Stimulated activated CD4-positive, alpha-beta T cell treated with anti-CD3 and anti-CD28 coated beads, Interleukin-1b, Interleukin-23, amount 100 ng/mL, for 48 hours (primary cell): ENCODE data around the gene FBXW11.
"Not testable (repeated sequence)": the region's sequence is repeated elsewhere in the genome, so short reads cannot be mapped to it uniquely, and the experiment has no call there.

Experiments
- DNase-seq: peaks from one replicate; pipeline ENCODE4 v3.0.0-alpha.2; 2020

The FBXW11 gene

DNA sequence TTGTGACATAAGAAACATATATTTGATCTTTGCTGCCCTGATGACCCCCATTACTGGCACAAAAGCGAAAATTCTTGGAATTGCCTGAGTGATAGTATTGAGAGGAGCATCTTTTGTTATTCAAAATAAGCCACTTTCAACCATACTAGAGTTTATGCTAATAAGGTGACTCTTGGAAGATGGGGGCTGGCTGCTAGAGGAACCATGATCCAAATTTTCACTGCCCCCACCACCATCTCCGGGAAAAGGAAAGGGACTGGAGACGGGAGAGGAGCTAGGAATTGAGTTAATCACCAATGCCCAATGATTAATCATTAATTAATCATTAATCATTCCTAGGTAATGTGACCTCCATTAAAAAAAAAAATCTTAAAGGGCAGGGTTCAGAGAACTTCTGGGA, 25.6 kb downstream of the FBXW11 start:
- no peak for DNase-seq

DNA sequence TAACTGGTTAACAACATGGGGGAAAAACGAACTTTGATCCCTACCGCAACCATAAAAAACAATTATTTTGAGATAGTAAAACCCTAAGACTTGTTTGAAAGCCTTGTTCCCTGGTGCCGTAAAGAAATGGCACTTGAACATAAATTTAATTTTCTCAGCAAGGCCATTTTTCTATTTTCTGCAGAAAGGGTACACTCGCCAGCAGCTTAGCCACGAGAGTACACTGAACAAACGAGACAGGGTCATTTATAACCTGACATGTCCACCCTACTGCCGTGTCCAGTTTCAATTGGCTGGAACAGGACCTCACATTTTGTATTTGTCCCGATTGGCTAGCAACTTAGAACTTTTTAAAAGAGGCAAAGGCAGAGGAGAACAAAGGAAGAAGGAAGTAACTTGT, 26.8 kb downstream of the FBXW11 start:
- DNase-seq: no peak

DNA sequence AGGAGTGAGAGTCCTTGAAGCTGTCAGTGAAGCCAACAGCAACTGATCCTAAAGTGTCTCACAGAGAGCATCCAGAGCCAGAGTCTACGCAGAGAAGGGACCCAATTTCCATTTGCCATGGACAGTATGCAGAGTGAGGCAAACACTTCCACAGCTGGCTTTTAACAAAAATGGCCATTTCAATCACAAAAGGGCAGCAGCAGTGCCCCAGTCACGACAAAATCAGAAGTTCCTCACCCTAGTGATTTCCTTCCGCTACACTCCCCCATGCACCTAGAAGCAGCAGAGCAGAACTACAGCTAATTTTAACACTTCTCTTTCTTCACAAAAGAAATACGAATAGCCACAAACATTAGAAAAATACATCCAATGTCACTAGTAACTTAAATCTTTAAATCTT, 27.9 kb downstream of the FBXW11 start:
- DNase-seq: no peak

DNA sequence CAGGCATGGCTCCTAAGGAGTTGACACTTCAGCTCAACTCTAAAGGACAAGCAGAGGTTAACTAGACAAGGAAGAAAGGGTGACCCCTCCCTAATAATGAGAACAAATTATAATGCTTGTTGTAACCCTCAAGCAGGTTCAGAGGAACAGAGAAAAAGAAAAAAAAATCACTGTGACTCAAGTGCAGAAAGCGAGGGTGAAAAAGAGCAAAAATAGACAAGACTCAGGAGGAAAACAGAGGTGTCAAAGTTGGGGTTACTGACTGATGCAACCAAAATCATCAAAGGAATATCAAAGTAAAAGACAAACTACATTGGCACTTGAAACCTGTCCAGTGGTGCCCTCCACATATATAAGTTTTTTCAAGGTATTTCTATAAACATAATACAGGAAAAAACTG, 28.4 kb downstream of the FBXW11 start:
- no peak for DNase-seq

DNA sequence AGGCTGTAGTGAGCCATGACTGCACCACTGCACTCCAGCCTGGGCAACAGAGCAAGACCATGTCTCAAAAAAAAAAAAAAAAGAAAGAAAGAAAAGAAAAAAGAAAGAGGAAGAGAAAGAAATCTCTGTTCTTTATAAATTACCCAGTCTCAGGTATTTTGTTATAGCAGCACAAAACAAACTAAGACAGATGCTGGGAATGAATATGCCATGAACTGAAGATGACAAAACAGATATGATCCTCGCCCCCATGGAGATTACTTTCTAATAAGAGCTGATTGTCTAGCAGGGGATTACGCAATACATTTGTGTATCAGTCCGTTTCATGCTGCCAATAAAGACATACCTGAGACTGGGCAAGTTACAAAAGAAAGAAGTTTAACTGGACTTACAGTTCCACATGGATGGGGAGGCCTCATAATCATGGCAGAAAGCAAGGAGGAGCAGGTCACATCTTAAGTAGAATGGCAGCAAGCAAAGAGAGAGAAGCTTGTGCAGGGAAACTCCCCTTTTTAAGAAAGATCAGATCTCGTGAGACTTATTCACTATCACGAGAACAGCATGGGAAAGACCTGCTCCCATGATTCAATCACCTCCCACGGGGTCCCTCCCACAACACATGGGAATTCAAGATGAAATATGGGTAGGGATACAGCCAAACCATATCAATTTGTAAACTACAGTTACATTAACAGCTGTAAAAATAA, 29.0 kb downstream of the FBXW11 start:
- DNase-seq: not testable (repeated sequence)

DNA sequence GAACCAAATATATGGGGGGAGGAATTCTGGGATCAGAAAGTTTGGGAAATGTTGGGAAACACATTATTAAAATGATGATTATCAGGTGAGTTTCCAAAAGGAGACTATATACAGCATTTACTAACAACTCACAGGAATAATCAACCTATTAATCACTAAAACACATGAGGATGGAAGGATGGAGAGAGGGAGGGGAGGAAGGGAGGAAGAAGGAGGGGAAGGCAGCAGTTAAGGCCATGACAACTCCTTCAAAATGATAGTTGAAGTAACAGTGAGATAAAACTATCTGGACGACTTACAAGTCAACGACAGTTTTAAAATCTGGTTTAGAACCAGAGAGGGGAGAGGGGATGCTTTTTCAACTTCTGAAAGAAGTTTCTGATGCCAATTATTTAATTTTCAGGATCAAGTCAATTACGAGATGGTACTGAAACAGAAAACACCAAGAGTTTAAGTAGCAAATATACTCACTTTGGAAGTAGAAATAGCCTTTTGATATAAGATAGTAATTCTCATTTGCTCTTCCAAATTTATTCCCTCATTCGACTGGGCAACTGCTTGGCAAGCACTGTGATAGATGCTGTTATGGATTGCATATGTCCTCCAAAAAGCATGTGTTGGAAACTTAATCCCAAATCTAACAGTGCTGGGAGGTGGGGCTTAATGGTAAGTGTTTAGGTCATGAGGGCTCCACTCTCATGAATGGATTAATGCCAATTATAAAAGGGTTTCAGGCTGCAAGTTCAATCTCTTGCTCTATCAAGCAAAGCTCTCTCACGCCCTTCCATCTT, 30.4 kb downstream of the FBXW11 start:
- no peak for DNase-seq

DNA sequence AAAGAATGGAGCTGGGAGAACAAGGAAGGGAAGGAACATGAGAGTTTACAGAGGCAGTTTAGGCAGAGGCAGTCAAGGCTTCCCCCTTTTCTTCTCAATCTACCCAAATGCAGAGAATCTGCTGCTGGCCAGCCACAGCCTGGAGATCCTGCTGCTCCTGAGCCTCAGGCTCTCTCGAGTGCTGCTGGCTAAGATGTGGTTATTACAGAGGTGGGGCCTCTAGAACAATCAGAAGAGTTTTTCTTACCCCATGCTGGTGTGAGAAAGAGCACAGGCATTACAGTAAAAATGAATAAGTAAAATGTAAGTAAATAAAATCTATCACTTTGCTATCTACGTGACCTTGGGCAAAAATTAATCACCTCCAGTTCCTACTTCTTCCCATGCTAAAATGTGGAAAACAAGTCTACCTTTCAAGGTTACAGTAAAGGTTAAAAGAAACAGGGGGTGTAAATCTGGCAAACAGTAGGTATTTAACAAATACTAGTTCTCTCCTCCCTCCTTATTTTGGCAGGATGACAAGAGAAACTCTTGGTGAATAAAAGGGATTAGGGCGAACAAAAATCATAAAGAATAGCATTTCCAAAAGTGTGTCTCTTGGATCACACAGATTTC, 31.1 kb downstream of the FBXW11 start:
- DNase-seq: no peak

DNA sequence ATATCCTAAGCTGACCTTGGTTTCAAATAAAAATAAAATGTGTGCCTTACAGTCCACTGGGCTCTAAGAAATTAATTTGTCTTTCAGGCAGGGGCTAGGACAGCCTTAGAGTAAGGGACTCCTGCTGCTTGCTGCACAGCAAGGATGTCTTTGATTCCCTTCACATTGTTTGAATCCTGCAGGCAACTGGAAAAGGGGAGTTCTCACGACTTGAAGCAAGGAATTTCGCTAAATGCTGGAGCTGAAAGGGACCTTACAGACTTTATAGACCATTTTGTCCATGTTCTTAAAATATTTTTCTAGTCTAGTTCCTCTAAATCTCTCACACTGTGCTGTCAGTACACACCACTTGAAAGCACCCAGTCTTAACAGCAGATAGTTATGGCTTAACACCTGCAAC, 35.6 kb downstream of the FBXW11 start:
- no peak for DNase-seq

DNA sequence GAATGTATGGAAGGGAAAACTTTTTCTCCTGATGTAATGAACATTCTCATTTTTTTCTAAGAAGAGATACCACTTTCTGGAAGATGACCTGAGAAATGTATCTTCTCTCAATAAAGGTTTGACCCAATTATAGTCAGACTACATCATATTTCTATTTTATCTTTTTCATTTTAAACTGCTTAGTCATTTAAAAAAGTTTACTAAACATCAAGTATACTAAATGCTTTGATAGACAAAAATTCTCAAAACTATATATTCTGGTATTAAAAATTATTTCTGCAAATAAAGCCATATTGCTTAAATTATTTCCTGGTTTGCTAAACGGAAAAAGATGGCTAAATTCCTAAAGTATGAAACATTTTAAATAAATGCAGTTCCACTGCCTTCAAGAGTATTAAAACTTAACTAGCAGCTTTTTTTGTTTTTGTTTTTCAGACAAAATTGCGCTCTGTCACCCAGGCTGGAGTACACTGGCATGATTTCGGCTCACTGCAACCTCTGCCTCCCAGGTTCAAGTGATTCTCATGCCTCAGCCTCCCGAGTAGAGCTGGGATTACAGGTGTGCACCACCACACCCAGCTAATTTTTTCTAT, 37.1 kb downstream of the FBXW11 start:
- no peak for DNase-seq

DNA sequence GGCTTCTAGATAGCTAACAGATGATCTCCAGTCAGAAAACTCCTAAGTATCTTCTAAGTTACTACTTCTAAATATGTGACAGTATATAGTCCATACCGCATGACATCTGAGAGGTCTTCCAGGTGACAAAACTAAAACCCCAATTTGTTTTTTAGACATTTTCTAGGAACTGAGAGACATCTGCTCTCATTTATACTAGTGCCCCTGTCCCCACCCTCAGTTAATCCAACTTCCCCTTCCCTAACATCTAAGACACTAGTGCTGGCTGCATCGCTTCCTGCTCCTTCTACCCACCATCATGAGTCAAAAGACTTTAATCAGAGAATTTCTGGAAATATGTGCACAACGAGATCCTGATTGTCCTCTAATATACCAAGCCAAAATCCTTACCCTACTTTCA, 37.9 kb downstream of the FBXW11 start:
- DNase-seq: no peak

DNA sequence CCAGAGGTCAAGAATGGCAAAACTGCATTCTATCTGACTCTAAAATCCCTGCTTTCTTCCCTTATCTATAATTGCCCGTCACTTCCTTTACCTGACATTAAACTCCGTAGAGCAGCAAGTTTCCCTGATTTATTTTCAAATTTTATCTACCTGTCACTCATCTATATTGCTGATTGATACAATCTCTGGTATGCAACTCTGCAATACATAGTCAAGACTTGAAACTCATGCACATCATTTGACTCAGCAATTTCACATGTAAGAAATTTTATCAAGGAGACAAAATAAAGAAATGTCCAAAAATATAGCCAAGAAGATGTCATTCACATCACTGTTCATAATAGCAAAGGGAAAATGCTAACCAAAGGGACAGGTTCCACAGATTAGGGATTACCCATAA, 39.5 kb downstream of the FBXW11 start:
- DNase-seq: no peak

DNA sequence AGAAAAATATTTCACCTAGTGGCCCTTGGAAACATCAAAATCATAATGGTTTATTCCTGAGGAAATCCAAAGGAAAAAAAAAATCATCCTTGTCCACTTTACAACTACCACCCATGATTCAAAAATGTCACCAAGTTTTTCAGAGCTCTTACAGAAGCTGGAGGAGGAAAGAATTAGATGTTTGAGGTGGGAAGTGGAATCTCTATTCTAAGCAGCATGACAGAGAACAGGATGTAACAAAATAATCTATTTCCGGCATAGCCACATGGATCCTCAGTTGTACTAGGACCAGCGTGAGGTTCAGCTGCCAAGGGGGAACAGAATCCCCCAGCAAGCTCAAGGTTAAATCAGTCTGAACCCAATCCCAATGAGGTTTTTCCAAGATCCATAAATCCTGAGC, 40.2 kb downstream of the FBXW11 start:
- DNase-seq: no peak

DNA sequence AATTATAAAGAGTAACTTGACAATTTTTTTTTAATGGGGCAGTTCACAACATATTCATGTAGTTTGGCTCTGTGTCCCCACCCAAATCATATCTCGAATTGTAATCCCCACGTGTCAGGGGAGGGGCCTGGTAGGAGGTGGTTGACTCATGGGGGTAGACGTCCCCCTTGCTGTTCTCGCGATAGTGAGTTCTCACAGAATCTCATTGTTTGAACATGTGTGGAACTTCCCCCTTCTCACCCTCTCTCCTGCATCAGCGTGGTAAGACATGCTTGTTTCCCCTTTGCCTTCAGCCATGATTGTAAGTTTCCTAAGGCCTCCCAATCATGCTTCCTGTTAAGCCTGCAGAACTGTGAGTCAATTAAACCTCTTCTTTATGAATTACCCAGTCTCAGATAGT, 40.7 kb downstream of the FBXW11 start:
- DNase-seq: peak; percentile 48

DNA sequence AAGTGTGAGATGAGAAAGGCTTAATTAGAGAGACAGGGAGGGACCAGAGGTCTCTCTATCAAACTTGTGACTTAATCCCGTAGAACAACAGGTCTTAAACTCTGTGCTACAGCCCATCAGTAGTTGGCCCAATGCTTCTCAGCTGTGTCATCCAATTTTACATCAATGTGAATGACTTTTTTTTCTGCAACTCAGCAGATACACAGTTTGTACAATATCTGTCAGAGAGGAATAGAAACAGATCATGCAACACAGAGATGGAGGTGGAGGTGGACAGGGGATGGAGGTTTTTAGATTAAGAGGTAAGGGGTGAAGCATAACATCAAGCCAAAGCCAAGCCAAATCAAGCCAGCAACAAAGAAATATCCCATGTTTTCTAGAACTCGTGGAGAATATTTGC, 43.0 kb downstream of the FBXW11 start:
- no peak for DNase-seq

DNA sequence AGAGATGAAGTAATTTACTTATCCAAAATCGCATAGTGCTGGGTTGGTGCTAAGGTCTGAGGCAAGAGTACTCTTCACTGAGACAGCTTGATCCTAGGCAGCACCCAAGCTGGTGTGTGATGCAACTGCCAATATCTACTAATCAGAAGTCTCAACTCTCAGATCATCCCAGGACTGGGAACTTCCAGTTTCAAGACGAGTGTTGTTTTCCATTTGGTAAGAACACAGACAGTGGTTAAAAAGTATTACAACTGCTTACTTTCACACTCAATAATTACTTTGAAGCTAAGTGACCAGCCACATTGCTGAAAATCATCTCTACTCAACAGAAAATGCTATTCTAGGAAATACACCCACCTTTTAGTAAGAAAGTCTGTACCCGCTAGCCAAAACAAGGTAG, 45.3 kb downstream of the FBXW11 start:
- DNase-seq: peak; percentile 57

DNA sequence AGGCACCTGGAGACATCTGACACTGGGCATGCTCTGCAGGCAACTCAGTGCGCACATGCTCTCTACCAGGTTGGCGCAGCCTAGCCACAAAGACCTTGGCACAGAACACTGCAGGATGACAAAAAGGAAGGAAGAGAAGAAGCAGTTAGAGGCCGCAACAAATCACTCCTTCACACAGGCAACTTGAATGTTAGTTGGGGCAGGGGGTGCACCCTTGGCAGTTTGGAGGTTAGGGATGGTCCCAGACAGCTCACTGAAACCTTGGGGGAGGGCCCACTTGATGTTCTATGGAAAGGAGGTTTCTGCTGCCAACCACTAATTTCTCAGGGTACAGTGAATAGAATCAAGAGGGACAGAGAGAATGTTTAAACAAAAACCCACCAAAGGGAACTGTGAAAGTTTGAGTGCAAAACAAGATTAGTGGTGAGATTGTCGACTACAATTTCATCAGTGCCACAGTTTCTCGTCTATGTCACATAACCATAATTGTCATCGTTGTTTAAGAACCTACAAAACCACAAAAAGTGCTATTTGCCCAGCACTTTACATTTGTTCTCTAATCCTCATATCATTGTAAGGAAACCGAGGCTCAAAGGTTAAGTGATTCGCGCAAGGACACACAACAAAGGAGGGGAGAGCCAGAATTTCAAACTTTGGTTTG, 48.7 kb downstream of the FBXW11 start:
- peak; percentile 77 for DNase-seq

DNA sequence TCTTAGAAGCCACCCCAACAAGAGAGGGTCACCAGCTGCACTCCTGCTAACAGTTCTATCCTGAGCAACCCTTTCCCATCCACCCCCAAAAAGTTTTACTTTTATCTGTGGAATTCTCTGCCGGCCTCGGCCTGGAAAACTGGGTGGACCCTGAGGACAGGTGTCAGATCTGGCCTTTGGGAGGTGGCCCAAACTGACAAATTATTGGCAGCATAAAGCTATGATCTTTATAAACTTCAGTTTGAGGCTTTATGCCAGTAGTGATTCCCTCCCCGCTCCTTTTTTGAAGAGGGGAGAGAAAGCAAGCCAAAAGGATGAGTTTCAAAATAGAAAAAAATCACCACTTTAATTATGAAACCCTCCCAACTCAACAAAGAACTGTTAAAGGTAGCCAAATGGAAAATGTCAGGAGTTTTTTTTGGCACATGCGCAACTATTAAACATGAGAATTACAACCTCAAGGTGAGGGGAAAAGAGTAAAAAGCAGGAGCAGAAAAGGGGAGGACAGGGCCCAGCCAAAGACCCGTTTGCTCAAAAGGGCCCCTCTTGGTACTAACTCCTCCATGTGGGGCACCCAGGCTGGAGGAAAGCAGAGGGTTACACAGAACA, 49.4 kb downstream of the FBXW11 start:
- no peak for DNase-seq

DNA sequence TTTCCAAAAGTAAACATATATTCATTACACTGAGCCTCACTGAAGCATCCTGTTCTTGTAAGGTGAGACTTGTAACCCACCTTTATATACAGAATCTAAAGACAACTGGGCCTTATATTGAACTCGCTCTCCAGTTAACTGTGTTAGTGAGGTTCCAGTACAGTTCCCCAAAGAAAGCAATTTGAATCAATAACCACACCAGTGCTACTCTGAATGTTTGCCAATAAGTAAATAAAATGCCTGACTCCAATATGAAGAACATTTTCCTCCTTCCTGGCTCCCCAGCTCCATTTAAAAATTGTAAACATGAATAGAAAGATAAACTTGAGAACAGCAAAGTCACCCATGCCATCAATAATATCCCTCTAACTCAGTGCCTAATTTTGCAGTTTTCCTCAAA, 50.1 kb downstream of the FBXW11 start:
- no peak for DNase-seq

DNA sequence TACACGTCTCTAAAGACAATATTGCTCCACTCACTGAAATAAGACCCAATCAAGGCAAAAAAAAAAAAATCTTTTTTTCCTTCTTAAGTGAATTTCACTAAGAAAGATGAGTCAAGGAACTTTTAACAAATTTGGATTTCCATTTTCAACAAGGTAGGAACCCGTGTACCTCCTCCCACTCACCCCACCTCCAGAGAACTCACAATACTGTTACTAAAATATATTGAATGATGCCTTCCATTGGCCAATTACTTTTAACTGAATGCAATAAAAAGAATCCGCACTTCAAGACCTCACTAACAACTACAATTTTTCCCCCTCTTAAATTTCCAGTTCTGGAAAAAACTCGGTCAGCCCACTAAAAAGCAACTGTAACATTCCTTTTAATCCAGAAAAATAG, 50.7 kb downstream of the FBXW11 start:
- DNase-seq: no peak

DNA sequence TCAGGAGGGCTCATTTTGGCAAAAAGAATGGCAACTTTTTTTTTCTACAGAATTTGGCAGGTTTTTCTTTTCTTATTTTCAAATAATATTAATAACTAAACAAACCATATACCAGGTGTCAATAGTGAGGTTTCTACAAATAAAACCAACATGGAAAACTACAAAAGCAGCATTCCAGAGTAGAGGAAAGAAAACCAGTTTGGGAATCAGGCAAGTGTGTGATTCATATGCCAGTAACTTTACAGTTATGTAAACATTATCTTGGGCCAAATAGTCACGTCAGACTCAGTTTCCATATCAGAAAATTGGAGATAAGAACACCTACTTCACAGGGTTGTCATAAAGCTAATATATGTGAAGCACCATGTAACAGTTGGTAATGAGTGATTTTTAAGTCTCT, 51.7 kb downstream of the FBXW11 start:
- DNase-seq: no peak

DNA sequence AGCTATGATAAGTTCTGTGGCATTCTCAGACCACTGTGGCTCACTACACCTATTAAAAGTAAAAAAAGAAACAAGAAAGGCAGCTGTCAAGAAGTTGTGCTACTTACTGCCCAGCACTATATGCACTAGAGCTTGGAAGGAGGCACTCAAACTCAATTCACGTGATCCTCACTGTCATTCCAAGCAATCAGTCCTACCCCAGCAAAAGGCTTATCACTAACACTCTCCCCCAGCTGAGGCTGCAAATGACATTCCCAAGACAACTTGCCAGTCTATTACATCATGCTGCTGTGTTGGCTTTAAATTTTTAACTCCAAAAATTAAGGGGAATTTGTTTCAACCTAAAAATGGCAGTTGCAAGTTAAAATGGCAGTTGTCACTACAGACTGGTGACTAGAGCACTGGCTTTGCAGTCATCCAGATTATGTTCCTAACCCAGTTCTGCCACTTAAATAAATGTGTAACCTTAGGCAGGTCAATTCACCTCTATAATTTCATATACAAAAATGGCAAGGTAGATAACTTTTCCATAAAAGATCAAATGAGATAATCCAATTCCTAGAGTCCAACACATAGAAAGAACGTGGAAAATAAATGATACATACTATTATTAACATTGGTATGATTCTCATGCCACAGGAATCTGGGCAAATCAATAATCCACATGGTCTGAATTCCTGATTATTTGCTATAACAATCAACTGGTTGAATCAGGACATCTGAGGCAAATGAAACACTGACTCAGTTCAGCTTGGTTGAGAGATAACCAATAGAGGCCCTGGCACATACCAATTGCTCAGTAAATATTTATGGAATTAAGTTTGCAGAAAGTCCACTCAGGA, 52.4 kb downstream of the FBXW11 start:
- no peak for DNase-seq

DNA sequence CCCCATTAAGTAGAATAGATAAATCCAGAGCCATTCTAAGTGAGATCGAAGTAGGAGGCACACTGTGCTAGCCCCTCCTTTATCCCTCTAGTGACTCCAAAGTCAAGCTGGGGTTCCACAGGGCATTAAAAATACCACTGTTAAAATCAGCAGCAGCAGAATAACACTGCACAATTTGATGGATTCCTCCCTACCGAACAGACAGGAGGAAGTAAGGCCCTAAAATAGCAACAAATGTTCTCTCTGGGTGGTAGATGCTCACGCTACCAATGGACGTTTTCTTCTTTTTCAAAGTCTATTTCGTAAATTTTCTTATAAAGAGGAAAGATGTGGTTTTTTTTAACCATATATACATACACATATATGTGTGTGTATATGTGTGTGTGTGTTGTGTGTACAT, 54.4 kb downstream of the FBXW11 start:
- no peak for DNase-seq
